Superior temporal gyrus (tissue), 1 donor: Measurements from ENCODE around the gene POPDC3.

Experiments
- DNase-seq: peaks from one replicate; pipeline ENCODE4 v3.0.0-alpha.2; 2016; ENCODE audit errors: extremely low spot score

POPDC3 gene

DNA sequence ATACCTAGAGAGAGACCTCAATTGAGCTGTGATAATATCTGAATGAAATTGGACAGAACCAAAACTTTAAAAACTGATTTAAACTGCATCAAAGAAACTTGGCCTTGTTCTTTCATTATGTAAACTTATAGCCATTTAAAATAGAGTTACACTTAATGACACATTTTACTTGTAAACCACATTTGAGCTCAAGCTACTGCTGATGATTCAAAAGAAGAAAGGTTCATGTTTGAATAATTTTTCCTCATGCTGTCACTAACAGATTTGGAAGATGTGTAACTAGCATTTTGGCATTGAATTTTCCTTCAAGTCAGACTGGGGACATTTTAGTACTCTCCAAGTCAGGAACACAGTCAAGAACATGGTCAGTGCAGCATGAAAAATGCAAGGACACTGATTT, 26.9 kb downstream of the POPDC3 start:
- DNase-seq: no peak

DNA sequence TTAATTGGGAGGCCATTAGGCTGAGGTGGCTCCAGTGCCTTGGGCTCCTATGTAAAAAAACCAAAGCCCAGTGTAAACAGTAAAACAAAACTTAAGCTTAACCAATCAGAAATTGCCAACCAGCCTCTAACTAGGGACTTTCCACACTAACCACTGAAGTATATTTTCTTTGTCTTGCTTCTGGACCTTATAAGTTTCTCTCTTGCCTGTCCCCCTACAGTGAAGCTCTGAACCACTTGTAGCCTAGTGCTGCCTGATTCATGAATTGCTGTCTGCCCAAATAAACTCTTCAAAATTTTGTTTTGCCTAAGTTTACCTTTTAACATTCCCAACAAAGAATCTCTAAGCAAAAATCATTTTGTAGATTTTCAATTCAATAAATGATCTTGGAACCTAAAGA, 28.2 kb downstream of the POPDC3 start:
- no peak for DNase-seq

DNA sequence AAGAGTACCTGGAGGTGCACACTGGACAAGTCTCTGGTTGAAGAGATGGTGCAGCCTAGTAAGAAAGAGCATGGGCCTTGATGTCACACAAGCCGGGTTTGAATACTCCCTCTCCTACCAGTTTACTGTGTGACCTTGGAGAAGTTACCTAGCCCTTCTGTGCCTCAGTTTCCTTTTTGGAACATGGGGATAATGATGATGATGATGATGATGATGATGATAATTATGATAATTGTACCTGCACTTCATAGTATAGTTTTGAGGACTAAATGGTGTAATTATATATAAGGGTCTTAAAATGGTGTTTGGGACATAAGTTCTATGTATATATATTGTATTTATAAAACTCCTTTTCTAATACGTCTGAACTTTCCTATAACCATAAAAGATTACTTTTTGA, 41.7 kb downstream of the POPDC3 start:
- no peak for DNase-seq

DNA sequence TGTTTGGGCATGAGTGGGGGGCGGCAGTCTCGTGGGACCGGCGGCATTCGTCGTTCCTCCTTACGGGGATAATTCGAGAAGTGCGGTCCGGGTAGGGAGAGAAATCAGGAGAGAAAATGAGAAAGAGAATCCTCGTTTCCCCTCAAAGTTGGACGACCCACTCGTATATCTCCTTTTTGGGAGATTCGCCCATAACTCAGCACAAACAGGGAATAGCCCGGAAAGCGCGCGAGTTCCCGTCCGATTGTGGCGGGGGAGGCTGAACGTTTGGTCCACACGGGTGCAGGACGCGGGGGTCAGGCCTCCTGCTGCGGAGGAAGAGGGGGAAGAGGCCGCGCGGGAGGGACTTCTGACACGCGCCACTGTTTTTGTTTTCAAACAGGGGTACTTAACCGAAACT, 42.4 kb downstream of the POPDC3 start:
- DNase-seq: no peak

GRCh38 chr6:105136431-105137350, 43.1 kb downstream of the POPDC3 start:
- peak; percentile 42 for DNase-seq

GRCh38 chr6:105135907-105136430, 43.8 kb downstream of the POPDC3 start:
- DNase-seq: peak; percentile 61

- DNase-seq: peak; percentile 42
Observed at GRCh38 chr6:105135056-105135455, 44.8 kb downstream of the POPDC3 start.

DNA sequence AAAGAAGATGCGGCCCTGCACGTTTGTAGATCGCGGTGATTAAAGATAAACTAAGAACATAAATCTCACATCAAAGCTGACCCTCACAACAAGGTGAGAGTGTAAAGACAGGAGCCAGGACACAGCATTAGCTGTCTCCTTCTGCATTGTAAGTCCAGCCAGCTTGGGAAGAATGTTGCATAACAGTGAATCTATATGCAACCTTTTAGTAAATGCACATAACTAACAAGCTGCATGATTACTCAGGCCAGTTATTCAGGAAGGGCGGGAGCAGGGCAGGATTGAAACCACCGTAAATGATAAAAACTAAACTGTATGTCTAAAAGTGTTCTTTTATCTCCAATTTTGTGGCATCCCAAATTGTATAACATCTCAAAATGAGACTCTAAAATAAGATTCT, 57.1 kb downstream of the POPDC3 start:
- no peak for DNase-seq

GRCh38 chr6:105121981-105122380, 57.8 kb downstream of the POPDC3 start:
- no peak for DNase-seq

DNA sequence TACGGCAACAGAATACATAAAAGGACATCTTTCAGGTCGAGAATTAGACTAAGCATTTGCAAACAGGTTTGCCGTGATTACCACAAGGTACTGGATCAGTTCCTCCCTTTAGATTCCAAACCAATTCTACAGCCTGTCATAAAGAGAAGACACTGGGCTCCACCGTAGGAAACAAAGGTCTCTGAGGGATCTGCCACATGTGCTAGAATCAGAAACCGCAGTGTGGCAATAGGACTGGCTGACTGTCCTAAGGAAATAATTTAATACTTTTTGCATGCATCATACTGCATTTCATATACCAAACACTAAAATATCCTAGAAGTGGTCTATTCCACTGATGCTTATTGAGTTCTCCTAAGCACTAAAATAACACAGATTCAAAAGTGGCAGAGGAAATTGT, 59.2 kb downstream of the POPDC3 start:
- DNase-seq: no peak

GRCh38 chr6:105116150-105116549, 63.7 kb downstream of the POPDC3 start:
- no peak for DNase-seq

DNA sequence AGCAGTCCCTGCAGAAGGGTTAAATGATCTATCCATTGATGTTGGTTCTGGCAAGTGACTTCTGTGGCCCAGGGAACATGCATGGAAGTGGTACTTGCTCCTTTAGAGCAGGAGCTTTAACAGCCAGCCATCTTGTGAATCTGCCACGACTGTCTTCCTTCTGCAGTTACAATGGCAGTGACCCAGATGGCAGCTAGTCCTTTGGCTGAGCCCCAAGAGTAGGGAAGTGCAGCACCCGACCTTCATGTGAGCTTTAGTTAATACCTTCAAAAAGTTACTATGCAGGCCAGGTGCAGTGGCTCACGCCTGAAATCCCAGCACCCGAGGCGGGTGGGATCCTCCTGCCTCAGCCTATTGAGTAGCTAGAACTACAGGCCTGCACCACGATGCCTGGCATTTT, 66.4 kb downstream of the POPDC3 start:
- DNase-seq: no peak

- no peak for DNase-seq
Observed at GRCh38 chr6:105112577-105112976, 67.2 kb downstream of the POPDC3 start.

DNA sequence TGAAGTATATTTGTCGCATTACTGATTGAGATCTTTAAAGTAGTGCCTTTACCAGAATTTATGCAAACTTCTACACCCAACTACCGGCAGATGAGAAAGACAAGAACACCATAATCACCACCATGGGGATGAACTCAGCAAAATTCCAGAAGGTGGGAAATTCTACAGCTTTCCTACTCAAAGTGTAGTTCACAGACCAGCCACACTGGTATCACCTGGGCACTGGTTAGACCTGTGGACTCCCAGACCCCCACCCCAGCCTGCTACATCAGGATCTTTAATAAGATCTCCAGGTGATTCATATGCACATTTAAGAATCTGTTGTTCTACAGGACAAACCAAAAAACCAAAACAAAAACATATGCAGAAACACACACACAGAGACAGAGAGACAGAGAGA, 67.9 kb downstream of the POPDC3 start:
- no peak for DNase-seq

DNA sequence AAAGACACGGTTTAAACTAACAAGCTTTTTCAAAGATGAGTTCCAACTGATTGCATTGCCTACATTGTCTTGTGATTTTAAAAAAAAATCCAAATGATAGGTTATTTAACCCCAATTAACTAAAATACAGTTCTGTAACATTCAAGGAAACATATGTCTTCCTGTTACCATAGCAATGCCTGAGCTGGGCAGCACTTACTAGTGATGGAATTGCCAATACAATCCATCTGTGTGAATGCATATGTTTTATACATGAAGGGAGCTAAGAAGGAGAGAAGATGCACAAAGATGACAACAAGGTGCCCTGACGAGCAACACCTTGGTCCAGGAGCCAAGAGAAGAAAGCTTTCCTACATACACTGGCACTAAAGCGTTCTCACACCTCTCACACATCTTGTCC, 68.7 kb downstream of the POPDC3 start:
- DNase-seq: no peak

DNA sequence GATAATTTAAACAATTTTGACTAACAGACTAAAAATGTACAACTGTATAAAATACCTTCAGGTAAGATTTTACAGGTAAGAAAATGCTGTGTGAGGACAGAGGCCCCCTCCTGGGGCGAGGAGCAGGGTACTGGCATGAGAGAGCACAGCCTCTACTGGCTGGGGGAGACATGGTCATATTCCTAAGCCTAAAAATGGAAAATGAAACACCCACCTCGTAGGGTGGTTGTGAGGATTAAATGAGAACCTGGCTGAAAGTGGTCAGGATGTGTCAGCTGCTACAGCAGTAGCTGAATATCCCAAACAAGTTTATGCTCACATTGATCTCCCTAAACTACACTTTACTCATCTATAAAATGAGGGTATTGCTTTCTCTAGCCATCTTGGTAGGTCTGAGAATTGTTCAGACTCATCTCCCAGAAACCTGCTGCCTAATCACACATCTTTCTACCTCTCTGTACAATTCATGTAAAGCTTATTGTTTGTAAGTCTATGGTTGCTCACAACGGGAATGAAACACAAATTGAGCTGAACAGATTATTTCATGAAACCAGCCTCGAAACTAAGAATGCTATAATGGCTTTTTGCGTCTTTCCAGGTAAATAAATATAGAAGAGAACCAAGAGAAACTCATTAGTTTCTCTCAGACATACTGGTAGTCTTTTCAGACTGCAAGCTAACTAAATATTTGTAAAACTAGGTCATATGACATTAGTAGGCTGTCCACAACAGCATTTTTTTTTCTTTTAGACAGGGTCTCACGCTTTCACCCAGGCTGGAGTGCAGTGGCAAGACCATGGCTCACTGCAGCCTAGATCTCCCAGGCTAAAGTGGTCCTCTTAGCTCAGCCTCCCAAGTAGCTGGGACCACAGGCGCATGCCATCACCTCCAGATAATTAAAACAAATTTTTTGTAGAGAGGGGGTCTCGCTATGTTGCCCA, 69.6 kb downstream of the POPDC3 start:
- no peak for DNase-seq

GRCh38 chr6:105108631-105109262, 71.1 kb downstream of the POPDC3 start:
- DNase-seq: no peak
